ENCODE data around the gene DPP6. TPM values are rescaled to one million over a fixed set of nuclear protein-coding genes. Genes with fewer than 3 reads are reported as not detected.

Gene DPP6
- total RNA-seq, 2 experiments from 2014 or later: not detected

DNA sequence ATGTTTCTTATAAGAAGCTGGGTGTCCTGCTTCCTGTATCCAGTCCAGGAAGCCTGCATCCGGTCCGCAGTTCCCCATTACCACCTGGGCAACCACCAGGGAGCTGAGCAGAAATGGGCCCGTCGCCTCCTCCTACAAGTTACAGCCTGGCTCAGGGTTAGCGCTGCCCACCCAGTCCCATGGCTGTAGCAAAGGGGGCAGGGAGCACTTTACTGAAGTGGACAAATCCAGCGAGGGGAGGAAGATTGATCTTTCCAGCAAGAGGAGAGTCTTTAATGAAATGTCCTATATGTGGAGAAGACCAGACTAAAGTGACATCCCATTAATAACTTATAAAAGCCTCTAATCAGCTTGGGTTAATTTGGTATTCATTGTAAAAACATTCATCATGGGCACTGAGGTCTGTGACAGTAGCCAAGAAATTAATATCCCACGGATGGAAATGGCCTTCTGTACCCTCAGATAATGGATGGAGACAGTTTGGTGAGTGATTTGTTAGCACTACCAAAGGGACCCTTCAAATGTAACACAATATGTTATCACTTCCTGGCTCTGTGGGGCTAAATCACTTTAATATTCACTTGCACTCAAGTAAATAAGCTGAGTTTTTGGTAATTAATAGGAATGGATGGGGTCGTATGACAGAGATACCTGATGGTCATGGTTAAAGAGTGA is 627.3 kb downstream of the DPP6 start:
- H3K36me3 Mint-ChIP-seq (ENCODE audit: low read depth): no peaks in the 10 kb centered on the region
- CTCF ChIA-PET: interaction anchor here (0.7 kb wide), 1 partner anchor 39 kb away, joined by 3 read pairs; no protein-coding TSS in a partner anchor
- intact Hi-C loops (cut with DNase I, micrococcal nuclease): no loop called here
- no peak for ATAC-seq
- H3K4me1 Mint-ChIP-seq: no peaks in the 10 kb centered on the region
- POLR2A ChIA-PET: no interaction called here
- no peak for DNase-seq
- no peaks in the 10 kb centered on the region for H3K27me3 Mint-ChIP-seq
- no peak overlapping the region for H3K27ac Mint-ChIP-seq
- peaks cover 2% of the 10 kb centered on the region for H3K9me3 Mint-ChIP-seq (ENCODE audit: low read depth)
- no peak overlapping the region for H3K4me3 Mint-ChIP-seq

DNA sequence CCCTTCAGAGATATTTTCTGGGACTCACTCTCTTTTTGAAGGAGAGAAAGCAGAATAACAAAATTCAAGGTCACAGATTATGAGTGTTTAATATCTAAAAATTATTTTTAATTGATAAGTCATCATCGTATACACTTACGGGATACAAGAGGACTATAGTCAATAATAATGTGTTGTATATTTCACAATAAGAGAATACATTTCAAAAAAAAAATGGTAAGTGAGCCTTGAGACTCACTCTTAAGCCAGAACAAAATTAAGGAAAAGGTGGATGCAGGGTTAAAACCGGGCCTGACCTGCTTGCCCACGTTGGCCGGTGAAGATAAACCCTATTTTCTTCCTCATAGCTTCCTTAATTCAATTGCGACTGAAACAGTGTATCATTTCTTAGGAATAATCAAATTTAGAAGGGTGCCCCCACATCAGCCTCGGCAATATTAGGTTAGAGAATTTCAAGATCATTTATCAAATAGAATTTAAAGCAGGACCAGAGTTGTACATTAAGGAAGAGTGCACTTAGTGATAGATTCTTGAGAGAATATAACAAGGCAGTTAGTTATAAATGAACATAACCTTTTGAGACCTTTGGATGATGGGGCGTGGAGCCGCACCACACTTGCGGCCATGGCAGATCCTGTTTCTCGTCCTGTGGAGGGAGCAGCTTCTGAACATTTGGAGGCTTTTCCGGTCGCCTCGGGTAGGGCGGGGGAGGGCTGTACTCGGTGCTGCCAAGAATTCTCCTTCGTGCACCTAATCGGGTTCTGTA is 628.9 kb downstream of the DPP6 start:
- no peak overlapping the region for H3K4me3 Mint-ChIP-seq
- intact Hi-C loops (cut with DNase I, micrococcal nuclease): no loop called here
- no peaks in the 10 kb centered on the region for H3K4me1 Mint-ChIP-seq
- ATAC-seq (no peak), DNase-seq (no peak)
- H3K27ac Mint-ChIP-seq: no peak overlapping the region
- CTCF ChIA-PET: no interaction called here
- H3K9me3 Mint-ChIP-seq (ENCODE audit: low read depth): peaks cover 2% of the 10 kb centered on the region
- POLR2A ChIA-PET: no interaction called here
- H3K36me3 Mint-ChIP-seq (ENCODE audit: low read depth): no peaks in the 10 kb centered on the region
- no peaks in the 10 kb centered on the region for H3K27me3 Mint-ChIP-seq

DNA sequence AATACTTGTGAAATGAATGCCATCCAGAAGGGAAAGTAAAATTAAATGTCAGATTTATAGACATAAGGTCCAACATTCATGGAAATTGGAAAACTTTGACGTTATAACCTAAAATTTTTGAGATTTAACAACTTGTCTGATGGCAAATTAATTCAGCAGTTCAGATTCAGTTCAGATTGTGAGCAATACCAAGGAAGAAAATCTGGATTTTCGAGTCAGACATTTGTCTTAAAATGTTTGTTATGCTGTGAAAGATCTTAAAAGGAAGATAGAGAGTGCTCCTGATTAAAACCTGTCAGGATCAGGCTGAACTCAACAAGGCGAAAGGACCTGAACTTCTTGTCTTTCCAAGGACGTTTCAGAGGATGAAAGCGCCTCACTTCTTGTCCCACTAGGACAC is 629.8 kb downstream of the DPP6 start:
- ChIA-PET POLR2A (no interaction called here), CTCF (no interaction called here)
- Mint-ChIP-seq H3K36me3 (ENCODE audit: low read depth) (no peaks in the 10 kb centered on the region), H3K4me3 (no peak overlapping the region), H3K4me1 (no peaks in the 10 kb centered on the region), H3K9me3 (ENCODE audit: low read depth) (peaks cover 2% of the 10 kb centered on the region), H3K27ac (no peak overlapping the region), H3K27me3 (no peaks in the 10 kb centered on the region)
- DNase-seq: no peak
- intact Hi-C loops (cut with DNase I, micrococcal nuclease): no loop called here
- no peak for ATAC-seq

DNA sequence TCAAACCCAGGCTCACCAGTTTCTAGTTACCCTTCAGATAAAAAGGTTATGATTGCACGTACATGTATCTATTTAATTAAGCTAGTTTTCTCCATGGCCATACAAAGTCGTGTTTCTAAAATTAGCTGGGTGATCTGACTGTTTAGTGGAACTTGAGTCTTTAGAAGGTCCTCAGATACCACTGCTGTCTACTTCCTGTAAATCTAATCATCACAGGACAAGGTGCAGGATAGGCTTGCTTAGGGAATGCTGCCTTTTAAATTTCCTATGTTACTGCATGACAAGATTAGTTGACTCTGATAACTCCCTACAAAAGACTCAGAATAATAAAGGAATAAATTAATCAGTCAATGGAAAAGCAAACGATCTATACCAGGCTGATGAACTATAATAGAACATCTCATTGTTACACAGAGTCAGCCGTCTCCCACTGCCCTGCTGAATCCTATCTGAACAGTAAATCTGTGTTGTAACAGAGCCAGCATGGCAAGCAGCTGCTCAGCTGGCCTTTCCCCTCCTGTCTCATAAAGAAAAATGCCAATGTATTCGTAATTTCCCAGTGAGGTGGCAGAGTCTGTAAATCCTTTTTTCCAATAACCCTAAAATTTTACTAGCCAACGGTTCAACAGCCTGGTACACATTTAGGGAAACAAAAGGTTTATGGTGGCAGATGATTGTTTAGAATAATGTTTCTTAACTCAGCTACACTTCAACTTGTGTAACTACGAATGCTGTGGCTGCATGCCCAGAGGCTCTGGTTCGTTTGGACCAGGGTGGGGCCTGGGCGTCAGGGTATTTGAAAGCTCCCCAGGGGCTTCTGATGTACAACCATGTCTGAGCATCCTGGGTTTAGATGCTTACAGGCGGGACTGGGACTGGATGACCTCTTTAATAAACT is 632.7 kb downstream of the DPP6 start:
- POLR2A ChIA-PET: no interaction called here
- no peaks in the 10 kb centered on the region for H3K9me3 Mint-ChIP-seq (ENCODE audit: low read depth)
- no peak overlapping the region for H3K27ac Mint-ChIP-seq
- H3K4me1 Mint-ChIP-seq: no peaks in the 10 kb centered on the region
- DNase-seq (no peak), ATAC-seq (no peak)
- H3K27me3 Mint-ChIP-seq: no peaks in the 10 kb centered on the region
- CTCF ChIA-PET: interaction anchor here (0.5 to 0.8 kb wide), 2 partner anchors 24 to 69 kb away, joined by 3 read pairs; no protein-coding TSS in a partner anchor
- no peak overlapping the region for H3K4me3 Mint-ChIP-seq
- no peaks in the 10 kb centered on the region for H3K36me3 Mint-ChIP-seq (ENCODE audit: low read depth)
- intact Hi-C loops (cut with DNase I, micrococcal nuclease): no loop called here

DNA sequence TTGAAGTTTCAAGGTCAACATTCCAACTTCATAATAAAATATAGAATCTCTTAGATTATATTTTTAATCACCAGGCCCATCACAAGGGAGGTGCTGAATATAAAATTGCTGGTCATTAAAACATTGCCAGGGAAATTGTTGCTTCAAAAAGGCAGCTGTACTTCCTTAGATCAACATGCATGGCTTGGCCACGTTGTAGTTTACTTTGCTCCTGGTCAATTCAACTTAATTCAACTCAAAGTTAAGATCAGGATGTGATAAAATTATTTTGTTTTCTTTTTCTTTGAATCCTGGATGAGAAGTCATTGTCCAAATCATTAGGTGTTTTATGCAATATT is 633.3 kb downstream of the DPP6 start:
- ChIA-PET CTCF (interaction anchor here (0.8 kb wide), 1 partner anchor 24 kb away, joined by 3 read pairs; no protein-coding TSS in a partner anchor), POLR2A (interaction anchor here (0.8 kb wide), 1 partner anchor 210 kb away, joined by 3 read pairs; no protein-coding TSS in a partner anchor)
- Mint-ChIP-seq H3K36me3 (ENCODE audit: low read depth) (no peaks in the 10 kb centered on the region), H3K4me1 (no peaks in the 10 kb centered on the region), H3K9me3 (ENCODE audit: low read depth) (no peaks in the 10 kb centered on the region), H3K27ac (no peak overlapping the region), H3K27me3 (no peaks in the 10 kb centered on the region), H3K4me3 (no peak overlapping the region)
- ATAC-seq (no peak), DNase-seq (no peak)
- intact Hi-C loops (cut with DNase I, micrococcal nuclease): no loop called here

DNA sequence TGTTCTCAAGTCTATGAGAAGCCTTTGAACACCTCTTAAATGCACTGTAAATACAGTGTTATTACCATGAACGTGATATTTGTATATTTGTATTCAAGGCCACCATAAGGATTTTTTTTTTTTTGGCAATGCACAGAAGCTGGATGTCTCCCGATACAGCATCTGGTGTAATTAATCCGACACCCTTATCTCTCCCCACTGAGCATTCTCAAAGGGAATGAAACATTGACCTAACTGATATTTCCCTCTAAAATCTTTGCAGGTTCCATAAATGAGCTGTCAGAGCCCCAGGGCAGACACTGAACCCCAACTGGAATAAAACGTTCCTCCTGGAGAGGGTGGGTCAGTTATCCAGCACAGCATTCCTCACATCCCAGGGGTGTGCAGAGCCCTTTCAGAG is 634.1 kb downstream of the DPP6 start:
- Mint-ChIP-seq H3K4me3 (no peak overlapping the region), H3K36me3 (ENCODE audit: low read depth) (no peaks in the 10 kb centered on the region), H3K4me1 (no peaks in the 10 kb centered on the region), H3K9me3 (ENCODE audit: low read depth) (no peaks in the 10 kb centered on the region), H3K27ac (no peak overlapping the region), H3K27me3 (no peaks in the 10 kb centered on the region)
- intact Hi-C loops (cut with DNase I, micrococcal nuclease): no loop called here
- ChIA-PET CTCF (no interaction called here), POLR2A (interaction anchor here (0.8 kb wide), 1 partner anchor 209 kb away, joined by 3 read pairs; no protein-coding TSS in a partner anchor)
- ATAC-seq: no peak
- DNase-seq: no peak

DNA sequence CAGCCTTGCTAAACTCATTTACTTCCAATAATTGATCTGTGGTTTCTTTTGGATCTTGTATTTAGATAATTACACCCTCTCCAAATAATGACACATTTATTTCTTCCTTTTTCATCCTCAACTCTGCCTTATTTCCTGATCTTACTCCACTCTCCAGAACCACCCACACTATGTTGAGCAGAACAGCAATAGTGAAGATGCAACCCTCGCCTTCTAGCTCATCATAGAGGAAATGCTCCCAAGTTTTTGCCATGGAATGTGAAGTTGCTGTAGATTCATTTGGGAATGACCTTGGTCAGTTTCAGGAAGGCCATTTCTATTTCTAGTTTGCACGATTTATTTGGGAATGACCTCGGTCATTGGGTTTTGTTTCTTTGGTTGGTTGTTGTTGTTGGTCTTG is 636.8 kb downstream of the DPP6 start:
- ChIA-PET CTCF (interaction anchor here (1.7 kb wide), 1 partner anchor 10 kb away, joined by 6 read pairs; no protein-coding TSS in a partner anchor), POLR2A (no interaction called here)
- no peaks in the 10 kb centered on the region for H3K27me3 Mint-ChIP-seq
- H3K36me3 Mint-ChIP-seq (ENCODE audit: low read depth): no peaks in the 10 kb centered on the region
- no peak overlapping the region for H3K27ac Mint-ChIP-seq
- ATAC-seq (no peak), DNase-seq (no peak)
- H3K4me1 Mint-ChIP-seq: no peaks in the 10 kb centered on the region
- H3K9me3 Mint-ChIP-seq (ENCODE audit: low read depth): no peaks in the 10 kb centered on the region
- intact Hi-C loops (cut with DNase I, micrococcal nuclease): no loop called here
- H3K4me3 Mint-ChIP-seq: no peak overlapping the region

DNA sequence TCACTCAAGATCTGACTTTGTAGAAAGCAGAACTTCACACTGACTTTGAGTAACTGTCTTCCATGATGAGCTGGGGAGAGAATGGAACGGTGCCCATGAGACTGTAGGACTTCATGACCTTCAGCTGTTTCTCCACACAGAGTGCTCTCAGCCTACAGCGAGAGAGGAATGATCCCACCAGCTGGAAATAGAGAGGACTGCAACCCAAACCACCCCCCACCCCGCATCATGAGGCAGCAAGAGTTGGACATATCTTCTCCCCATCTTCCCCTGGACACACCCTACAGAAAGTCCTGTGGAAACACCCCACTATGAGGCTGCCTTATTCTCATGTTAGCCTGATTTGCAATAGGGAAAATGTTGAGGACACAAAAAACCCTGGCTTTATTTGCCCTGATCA is 638.2 kb downstream of the DPP6 start:
- Mint-ChIP-seq H3K4me1 (no peaks in the 10 kb centered on the region), H3K9me3 (ENCODE audit: low read depth) (no peaks in the 10 kb centered on the region), H3K36me3 (ENCODE audit: low read depth) (no peaks in the 10 kb centered on the region), H3K27ac (no peak overlapping the region), H3K4me3 (no peak overlapping the region), H3K27me3 (no peaks in the 10 kb centered on the region)
- ATAC-seq (no peak), DNase-seq (no peak)
- ChIA-PET CTCF (no interaction called here), POLR2A (no interaction called here)
- intact Hi-C loops (cut with DNase I, micrococcal nuclease): no loop called here

DNA sequence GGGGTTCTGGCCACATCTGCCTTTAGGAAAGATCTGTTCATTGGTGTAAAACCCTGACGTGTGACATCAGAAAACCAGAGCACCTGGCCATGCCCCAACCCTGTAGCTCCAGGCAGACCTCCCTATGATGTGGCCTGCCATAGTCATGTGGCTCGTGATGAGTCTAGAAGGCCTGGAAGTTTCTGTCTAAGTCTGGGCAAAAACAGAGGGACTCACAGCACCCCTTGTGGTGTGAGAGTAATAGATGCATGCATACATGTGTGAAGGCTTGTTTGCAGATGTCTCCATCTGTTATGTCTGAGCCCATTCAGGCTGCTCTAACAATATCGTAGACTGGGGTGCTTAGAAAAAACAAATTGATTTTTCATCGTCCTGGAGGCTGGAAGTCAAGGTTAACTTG is 641.5 kb downstream of the DPP6 start:
- no peaks in the 10 kb centered on the region for H3K27me3 Mint-ChIP-seq
- intact Hi-C loops (cut with DNase I, micrococcal nuclease): no loop called here
- POLR2A ChIA-PET: no interaction called here
- H3K4me1 Mint-ChIP-seq: no peaks in the 10 kb centered on the region
- no peaks in the 10 kb centered on the region for H3K9me3 Mint-ChIP-seq (ENCODE audit: low read depth)
- no peak for ATAC-seq
- H3K27ac Mint-ChIP-seq: no peak overlapping the region
- H3K4me3 Mint-ChIP-seq: no peak overlapping the region
- DNase-seq: no peak
- CTCF ChIA-PET: no interaction called here
- H3K36me3 Mint-ChIP-seq (ENCODE audit: low read depth): no peaks in the 10 kb centered on the region

DNA sequence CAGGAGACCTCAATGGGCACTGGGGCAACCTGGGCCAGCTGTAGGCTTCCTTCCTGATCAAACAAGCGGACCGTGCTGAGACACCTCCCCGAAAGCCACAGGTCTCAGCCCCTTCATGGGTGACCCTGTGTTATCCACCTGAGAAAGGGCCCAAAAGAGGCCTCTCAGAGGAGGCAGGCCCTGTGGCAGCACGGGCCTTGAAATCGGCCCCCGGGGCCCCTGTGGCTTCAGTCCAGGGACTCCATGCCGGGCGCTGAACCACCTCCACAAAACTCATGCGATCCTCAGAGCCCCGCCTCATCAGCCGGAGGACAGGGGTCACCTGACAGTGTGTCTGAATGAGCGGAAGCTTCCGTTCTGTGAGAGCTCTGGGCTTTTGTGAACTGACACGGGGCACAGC is 643.6 kb downstream of the DPP6 start:
- no peaks in the 10 kb centered on the region for H3K4me1 Mint-ChIP-seq
- no peak for ATAC-seq
- no peak overlapping the region for H3K4me3 Mint-ChIP-seq
- DNase-seq: no peak
- H3K27ac Mint-ChIP-seq: no peak overlapping the region
- intact Hi-C loops (cut with DNase I, micrococcal nuclease): no loop called here
- CTCF ChIA-PET: no interaction called here
- H3K27me3 Mint-ChIP-seq: no peaks in the 10 kb centered on the region
- POLR2A ChIA-PET: no interaction called here
- no peaks in the 10 kb centered on the region for H3K36me3 Mint-ChIP-seq (ENCODE audit: low read depth)
- no peaks in the 10 kb centered on the region for H3K9me3 Mint-ChIP-seq (ENCODE audit: low read depth)

DNA sequence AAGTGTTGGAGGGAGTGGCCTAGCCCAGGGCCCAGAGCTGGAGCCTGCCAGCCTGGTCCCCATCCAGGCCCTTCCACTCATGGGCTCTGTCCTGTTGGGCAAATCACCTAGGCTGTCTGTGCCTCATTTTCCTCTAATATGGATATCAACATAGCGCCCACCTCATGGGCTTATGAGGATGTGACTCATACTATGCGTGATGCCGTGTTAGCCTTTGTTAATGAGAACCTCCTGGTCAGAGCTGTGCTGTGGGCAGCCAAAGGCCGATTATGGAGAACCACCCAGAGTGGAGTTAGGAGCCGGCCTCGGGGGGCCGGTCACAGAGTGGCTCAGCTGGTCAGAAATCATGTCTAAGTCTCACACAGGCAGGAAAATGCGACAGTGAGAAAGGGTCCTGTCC is 644.4 kb downstream of the DPP6 start:
- Mint-ChIP-seq H3K36me3 (ENCODE audit: low read depth) (no peaks in the 10 kb centered on the region), H3K27ac (no peak overlapping the region), H3K4me1 (no peaks in the 10 kb centered on the region), H3K9me3 (ENCODE audit: low read depth) (no peaks in the 10 kb centered on the region), H3K27me3 (no peaks in the 10 kb centered on the region), H3K4me3 (no peak overlapping the region)
- ATAC-seq (no peak), DNase-seq (no peak)
- CTCF ChIA-PET: no interaction called here
- intact Hi-C loops (cut with DNase I, micrococcal nuclease): no loop called here
- POLR2A ChIA-PET: no interaction called here
